GM12874 (cell line): Measurements from ENCODE around the gene PPP1R9A.

Experiments
- TF ChIP-seq, protein P1 (sequence below): IDR thresholded peaks from 2 replicates; pipeline ENCODE4 v1.5.1; 2011; ENCODE audit warnings: low read depth, mild to moderate bottlenecking, control low read depth, low read length, moderate library complexity; ENCODE audit not compliant: insufficient read depth

PPP1R9A gene

GRCh38 chr7:94882891-94883290 lies 24.5 kb upstream of the PPP1R9A start:
- TF ChIP-seq, protein P1, sequence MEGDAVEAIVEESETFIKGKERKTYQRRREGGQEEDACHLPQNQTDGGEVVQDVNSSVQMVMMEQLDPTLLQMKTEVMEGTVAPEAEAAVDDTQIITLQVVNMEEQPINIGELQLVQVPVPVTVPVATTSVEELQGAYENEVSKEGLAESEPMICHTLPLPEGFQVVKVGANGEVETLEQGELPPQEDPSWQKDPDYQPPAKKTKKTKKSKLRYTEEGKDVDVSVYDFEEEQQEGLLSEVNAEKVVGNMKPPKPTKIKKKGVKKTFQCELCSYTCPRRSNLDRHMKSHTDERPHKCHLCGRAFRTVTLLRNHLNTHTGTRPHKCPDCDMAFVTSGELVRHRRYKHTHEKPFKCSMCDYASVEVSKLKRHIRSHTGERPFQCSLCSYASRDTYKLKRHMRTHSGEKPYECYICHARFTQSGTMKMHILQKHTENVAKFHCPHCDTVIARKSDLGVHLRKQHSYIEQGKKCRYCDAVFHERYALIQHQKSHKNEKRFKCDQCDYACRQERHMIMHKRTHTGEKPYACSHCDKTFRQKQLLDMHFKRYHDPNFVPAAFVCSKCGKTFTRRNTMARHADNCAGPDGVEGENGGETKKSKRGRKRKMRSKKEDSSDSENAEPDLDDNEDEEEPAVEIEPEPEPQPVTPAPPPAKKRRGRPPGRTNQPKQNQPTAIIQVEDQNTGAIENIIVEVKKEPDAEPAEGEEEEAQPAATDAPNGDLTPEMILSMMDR, result no peak

DNA sequence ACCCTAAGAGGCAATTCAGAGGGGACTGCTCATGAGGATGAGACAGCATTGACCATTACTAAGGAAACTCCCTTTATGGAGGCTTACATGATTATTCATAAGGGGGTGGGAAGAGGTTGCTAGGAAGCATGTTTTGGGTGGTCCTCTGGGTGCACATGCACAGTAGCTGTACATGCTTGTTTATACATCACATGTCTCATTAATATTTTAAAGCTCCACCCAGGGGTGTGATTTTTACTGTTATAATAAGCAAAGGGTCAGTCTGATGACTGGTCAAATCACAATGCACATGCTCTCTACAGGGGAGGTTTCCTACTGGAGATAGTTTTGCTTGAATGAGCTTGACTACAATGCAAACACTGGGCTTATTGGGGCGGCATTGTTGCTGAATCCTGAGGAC lies 23.8 kb upstream of the PPP1R9A start:
- TF ChIP-seq, protein P1, result no peak

- TF ChIP-seq, protein P1, result no peak
These were observed 18.8 kb upstream of the PPP1R9A start for GRCh38 chr7:94888551-94888950.

- TF ChIP-seq, protein P1, result no peak
These were observed 18.3 kb upstream of the PPP1R9A start for GRCh38 chr7:94888995-94889523.

DNA sequence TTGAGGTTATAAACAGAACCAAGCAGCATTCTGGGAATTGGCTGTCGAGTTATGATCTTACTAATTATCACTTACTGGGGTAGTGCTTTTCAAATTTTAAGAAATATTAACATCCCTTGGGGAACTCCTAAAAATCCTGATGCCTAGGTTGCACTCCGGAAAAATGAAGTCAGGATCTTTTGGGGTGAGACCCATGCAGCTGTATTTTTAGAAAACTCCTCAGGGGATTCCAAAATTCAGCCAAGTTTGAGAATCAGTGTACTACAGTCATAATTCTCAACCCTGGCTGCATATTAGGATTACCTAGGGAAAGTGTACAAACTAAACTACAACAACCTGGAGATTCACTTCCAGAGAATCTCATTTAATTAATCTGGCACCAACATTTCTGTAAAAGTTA lies 17.2 kb upstream of the PPP1R9A start:
- TF ChIP-seq, protein P1, result no peak

DNA sequence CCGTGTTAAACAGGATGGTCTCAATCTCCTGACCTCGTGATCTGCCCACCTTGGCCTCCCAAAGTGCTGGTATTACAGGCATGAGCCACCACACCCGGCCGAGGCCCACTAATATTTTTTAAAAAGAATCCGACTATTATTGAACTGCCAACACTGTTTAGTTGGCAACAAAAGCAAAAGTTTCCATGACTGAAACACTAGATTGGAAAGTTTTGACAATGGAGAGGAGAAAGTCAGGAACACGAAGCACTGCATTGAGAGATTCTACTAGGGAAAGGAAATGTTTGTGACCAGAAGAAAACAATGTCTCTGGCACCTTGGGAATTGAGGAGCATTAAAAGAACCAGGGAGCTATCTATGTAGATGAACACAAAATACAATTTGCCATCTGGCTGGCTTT lies 13.7 kb upstream of the PPP1R9A start:
- TF ChIP-seq, protein P1, result no peak

GRCh38 chr7:94897541-94897940 lies 9.9 kb upstream of the PPP1R9A start:
- TF ChIP-seq, protein P1, result no peak
